DMS153 (cell line): ENCODE measurements around the gene DMRT3.

Source experiments
- DNase-seq: peaks from one replicate; lab custom pipeline; 2025; lab: John Stamatoyannopoulos, UW

The DMRT3 gene

GRCh38 chr9:976258-976942 is at the start of gene DMRT3:
Gene DMRT3 (plus strand): TSS chr9:976655. CDS start chr9:977002, 347 bp downstream.
- peak; percentile 63 for DNase-seq

- DNase-seq: no peak
Measured at GRCh38 chr9:926976-927375, 49.5 kb upstream of the DMRT3 start.

- no peak for DNase-seq
Measured at GRCh38 chr9:928363-929042, 48.0 kb upstream of the DMRT3 start.

GRCh38 chr9:929719-930118 is 46.7 kb upstream of the DMRT3 start:
- DNase-seq: no peak

GRCh38 chr9:933356-933755 is 43.1 kb upstream of the DMRT3 start:
- no peak for DNase-seq

GRCh38 chr9:935348-935965 is 41.0 kb upstream of the DMRT3 start:
- peak; percentile 95 for DNase-seq

- peak; percentile 93 for DNase-seq
Measured at GRCh38 chr9:942805-943580, 33.5 kb upstream of the DMRT3 start.

GRCh38 chr9:947985-948384 is 28.5 kb upstream of the DMRT3 start:
- DNase-seq: no peak

GRCh38 chr9:948497-948896 is 28.0 kb upstream of the DMRT3 start:
- DNase-seq: peak; percentile 44

GRCh38 chr9:950139-950538 is 26.3 kb upstream of the DMRT3 start:
- DNase-seq: no peak

GRCh38 chr9:952546-952945 is 23.9 kb upstream of the DMRT3 start:
- no peak for DNase-seq

GRCh38 chr9:959105-959504 is 17.4 kb upstream of the DMRT3 start:
- no peak for DNase-seq

GRCh38 chr9:959914-960313 is 16.5 kb upstream of the DMRT3 start:
- no peak for DNase-seq

GRCh38 chr9:962023-962422 is 14.4 kb upstream of the DMRT3 start:
- DNase-seq: no peak

GRCh38 chr9:965497-965896 is 11.0 kb upstream of the DMRT3 start:
- DNase-seq: peak; percentile 58

- peak; percentile 25 for DNase-seq
Measured at GRCh38 chr9:966870-967269, 9.6 kb upstream of the DMRT3 start.

GRCh38 chr9:967436-967835 is 9.0 kb upstream of the DMRT3 start:
- DNase-seq: peak; percentile 39

- DNase-seq: peak; percentile 68
Measured at GRCh38 chr9:967903-968641, 8.4 kb upstream of the DMRT3 start.

GRCh38 chr9:969310-970150 is 6.9 kb upstream of the DMRT3 start:
- no peak for DNase-seq

- DNase-seq: no peak
Measured at GRCh38 chr9:970151-970996, 6.1 kb upstream of the DMRT3 start.
